ENCODE data around the gene TIMM22. TPM values are rescaled to one million over a fixed set of nuclear protein-coding genes. Genes with fewer than 3 reads are reported as not detected.

Gene TIMM22
- polyA plus RNA-seq, 3 donors = 3.2 to 13.6 (median 13.1) TPM

- peaks cover 24% of the 10 kb centered on the region for H3K4me1 Mint-ChIP-seq
These were observed 17.8 kb upstream of the TIMM22 start for GRCh38 chr17:979212-979538.

DNA sequence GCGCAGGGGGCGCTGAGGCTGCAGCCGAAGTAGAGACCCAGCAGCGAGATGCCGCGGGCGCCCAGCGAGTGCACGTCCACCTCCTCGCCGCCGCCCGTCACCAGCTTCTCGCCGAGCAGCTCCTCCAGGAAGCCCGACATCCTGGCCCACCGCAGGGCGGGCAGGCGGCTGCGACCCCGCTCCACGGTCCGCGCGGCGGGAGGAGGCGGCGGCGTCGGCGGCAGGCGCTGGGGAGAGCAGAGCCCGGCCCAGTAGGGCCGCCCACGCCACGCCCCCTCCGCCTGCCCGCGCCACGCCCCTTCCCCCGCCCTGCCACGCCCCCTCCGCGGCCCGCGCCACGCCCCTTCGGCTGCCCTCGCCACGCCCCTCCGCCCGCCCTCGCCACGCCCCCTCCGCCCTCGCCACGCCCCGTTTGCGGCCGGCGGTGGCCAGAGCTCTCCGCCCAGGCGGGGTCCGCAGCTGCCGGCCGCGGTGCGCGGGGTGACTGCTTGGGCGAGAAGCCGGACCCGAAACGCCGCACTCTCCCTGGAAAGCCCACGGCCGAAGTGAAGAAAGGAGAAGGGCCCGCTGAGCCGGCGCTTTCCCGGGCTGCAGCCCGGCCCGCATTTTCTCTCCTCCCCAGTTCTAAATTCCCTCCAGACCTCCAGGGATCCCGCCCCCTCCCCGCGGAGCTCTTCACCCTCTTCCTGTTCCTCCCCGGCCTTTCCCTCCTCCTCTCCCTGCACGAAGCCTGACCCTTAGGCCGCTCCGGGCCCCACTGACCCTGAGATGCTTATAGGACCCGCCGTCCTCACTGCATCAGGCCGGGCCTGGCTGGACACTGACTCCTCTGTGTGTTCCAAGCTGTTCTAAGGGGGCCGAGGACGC is 17.2 kb upstream of the TIMM22 start, which contains the start of gene NXN:
TSS of gene NXN (minus strand) at position 238 of the 867 bp plus-strand sequence.
- H3K4me3 ChIP-seq (replicated peaks in 1 of 3; ENCODE audit: low read depth in 2 of 3, low read length in 3 of 3) = peak within 1 kb of the TSS; percentile 55 to 81 (median 57)
- H3K36me3 ChIP-seq (replicated peaks in 1 of 2; ENCODE audit: control insufficient read depth in 1 of 2, insufficient read depth in 2 of 2, low read length in 2 of 2) = no peaks in the 10 kb centered on the region
- intact Hi-C loops (cut with micrococcal nuclease) = loop anchor here (2.0 to 5.0 kb wide), 6 partner anchors 92 to 223 kb away; partner anchors contain the start of genes GLOD4 (in 1 of the 2) and MRM3 (in 1 of the 2)

More at GRCh38 chr17:979212-979538, 17.8 kb upstream of the TIMM22 start:
- Histone ChIP-seq H2AFZ (ENCODE audit: insufficient read depth, low read depth, low read length, poor library complexity, severe bottlenecking) (peak overlapping the region; percentile 70), H3K4me2 (replicated peaks; ENCODE audit: extremely low read depth, low read length, poor library complexity, severe bottlenecking) (peak overlapping the region; percentile 95), H3K9me3 (replicated peaks in 1 of 2; ENCODE audit: control insufficient read depth in 1 of 2, insufficient read depth in 1 of 2, low read length in 2 of 2) (peaks cover 0 to 9% of the 10 kb centered on the region in 2 donors), H3K4me1 (ENCODE audit: control insufficient read depth in 1 of 2, insufficient read depth in 2 of 2, low read length in 2 of 2) (peaks cover 20 to 21% of the 10 kb centered on the region in 2 donors), H3K9ac (ENCODE audit: insufficient read depth, low read length, poor library complexity, severe bottlenecking) (no peak overlapping the region), H3K27ac (ENCODE audit: low read depth in 1 of 2, low read length in 2 of 2) (no peak overlapping the region), H3K79me2 (ENCODE audit: insufficient read depth, low read length) (no peaks in the 10 kb centered on the region), H3K27me3 (ENCODE audit: control insufficient read depth in 2 of 2, insufficient read depth in 2 of 2, low read length in 2 of 2) (peaks cover 30 to 41% of the 10 kb centered on the region in 2 donors), H4K20me1 (ENCODE audit: insufficient read depth, low read length) (no peaks in the 10 kb centered on the region), H3K4me3 (replicated peaks in 1 of 3; ENCODE audit: low read depth in 2 of 3, low read length in 3 of 3) (peak overlapping the region in 1 of 3 experiments; percentile 81), H3K36me3 (replicated peaks in 1 of 2; ENCODE audit: control insufficient read depth in 1 of 2, insufficient read depth in 2 of 2, low read length in 2 of 2) (no peaks in the 10 kb centered on the region)
- peaks cover 31 to 49% (median 35%) of the 10 kb centered on the region in 3 donors for H3K27me3 Mint-ChIP-seq (ENCODE audit: low read depth in 3 of 3)
- no peak for DNase-seq
- TF ChIP-seq, protein P1, sequence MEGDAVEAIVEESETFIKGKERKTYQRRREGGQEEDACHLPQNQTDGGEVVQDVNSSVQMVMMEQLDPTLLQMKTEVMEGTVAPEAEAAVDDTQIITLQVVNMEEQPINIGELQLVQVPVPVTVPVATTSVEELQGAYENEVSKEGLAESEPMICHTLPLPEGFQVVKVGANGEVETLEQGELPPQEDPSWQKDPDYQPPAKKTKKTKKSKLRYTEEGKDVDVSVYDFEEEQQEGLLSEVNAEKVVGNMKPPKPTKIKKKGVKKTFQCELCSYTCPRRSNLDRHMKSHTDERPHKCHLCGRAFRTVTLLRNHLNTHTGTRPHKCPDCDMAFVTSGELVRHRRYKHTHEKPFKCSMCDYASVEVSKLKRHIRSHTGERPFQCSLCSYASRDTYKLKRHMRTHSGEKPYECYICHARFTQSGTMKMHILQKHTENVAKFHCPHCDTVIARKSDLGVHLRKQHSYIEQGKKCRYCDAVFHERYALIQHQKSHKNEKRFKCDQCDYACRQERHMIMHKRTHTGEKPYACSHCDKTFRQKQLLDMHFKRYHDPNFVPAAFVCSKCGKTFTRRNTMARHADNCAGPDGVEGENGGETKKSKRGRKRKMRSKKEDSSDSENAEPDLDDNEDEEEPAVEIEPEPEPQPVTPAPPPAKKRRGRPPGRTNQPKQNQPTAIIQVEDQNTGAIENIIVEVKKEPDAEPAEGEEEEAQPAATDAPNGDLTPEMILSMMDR (IDR thresholded peaks at IDR 0.05) = no peak
- H3K4me3 Mint-ChIP-seq = peak overlapping the region in 1 of 2 donors; percentile 57
- WGBS (ENCODE audit: insufficient coverage) = 1% methylated on average over 35 of the region's 42 CpGs
- intact Hi-C loops (cut with micrococcal nuclease) = loop anchor here in 1 of 2 donors (5.0 kb wide), 1 partner anchor 197 kb away; the partner anchor contains the start of genes GLOD4 and MRM3
- H3K27ac Mint-ChIP-seq = no peak overlapping the region
- peaks cover 0 to 3% of the 10 kb centered on the region in 2 donors for H3K36me3 Mint-ChIP-seq
- peaks cover 0 to 9% (median 4%) of the 10 kb centered on the region in 7 donors for H3K9me3 Mint-ChIP-seq

More for the DNA sequence above, 17.2 kb upstream of the TIMM22 start, which contains the start of gene NXN:
- H3K27ac ChIP-seq (ENCODE audit: low read depth in 1 of 2, low read length in 2 of 2) = peak within 1 kb of the TSS in 1 of 2 donors; percentile 11
- TF ChIP-seq, protein P1 (IDR thresholded peaks at IDR 0.05) = no peak
- H3K4me2 ChIP-seq (replicated peaks; ENCODE audit: extremely low read depth, low read length, poor library complexity, severe bottlenecking) = peak within 1 kb of the TSS; percentile 95
- H2AFZ ChIP-seq (ENCODE audit: insufficient read depth, low read depth, low read length, poor library complexity, severe bottlenecking) = peak within 1 kb of the TSS; percentile 97
- Mint-ChIP-seq H3K9me3 (peaks cover 0 to 9% (median 4%) of the 10 kb centered on the region in 7 donors), H3K27ac (peak within 1 kb of the TSS in 4 of 7 donors; percentile 26 to 66 (median 41)), H3K27me3 (ENCODE audit: low read depth in 3 of 3) (peaks cover 32 to 50% (median 35%) of the 10 kb centered on the region in 3 donors), H3K36me3 (peaks cover 0 to 3% of the 10 kb centered on the region in 2 donors), H3K4me1 (peaks cover 24% of the 10 kb centered on the region), H3K4me3 (peak within 1 kb of the TSS; percentile 83 to 90)
- peaks cover 30 to 41% of the 10 kb centered on the region in 2 donors for H3K27me3 ChIP-seq (ENCODE audit: control insufficient read depth in 2 of 2, insufficient read depth in 2 of 2, low read length in 2 of 2)
- peaks cover 20 to 21% of the 10 kb centered on the region in 2 donors for H3K4me1 ChIP-seq (ENCODE audit: control insufficient read depth in 1 of 2, insufficient read depth in 2 of 2, low read length in 2 of 2)
- H4K20me1 ChIP-seq (ENCODE audit: insufficient read depth, low read length) = no peaks in the 10 kb centered on the region
- DNase-seq = peak; percentile 60 to 83 (median 77)
- no peaks in the 10 kb centered on the region for H3K79me2 ChIP-seq (ENCODE audit: insufficient read depth, low read length)
- H3K9ac ChIP-seq (ENCODE audit: insufficient read depth, low read length, poor library complexity, severe bottlenecking) = peak within 1 kb of the TSS; percentile 61
- peaks cover 0 to 9% of the 10 kb centered on the region in 2 donors for H3K9me3 ChIP-seq (replicated peaks in 1 of 2; ENCODE audit: control insufficient read depth in 1 of 2, insufficient read depth in 1 of 2, low read length in 2 of 2)
- WGBS (ENCODE audit: insufficient coverage) = 1% methylated on average over 76 of the region's 94 CpGs
